DOHH2 (cell line): ENCODE data around the gene SDC4.

ENCODE experiments used
- H3F3A ChIP-seq: fragments of 200-600 bp; sonication (generic), shearing (Covaris generic); 2 replicates; pipeline ENCODE4 v1.6.0; 2016; ENCODE audit warnings: antibody characterized with exemption, mild to moderate bottlenecking; ENCODE audit not compliant: control insufficient read depth, insufficient read depth
- H3K27ac ChIP-seq: fragments of 200-600 bp; sonication (generic); 2 replicates; pipeline ENCODE4 v1.5.1; 2014; ENCODE audit warnings: low read depth, mild to moderate bottlenecking, low read length, moderate library complexity
- H3K27me3 ChIP-seq: fragments of 200-600 bp; sonication (generic); 2 replicates; pipeline ENCODE4 v1.6.1; 2014; ENCODE audit warnings: mild to moderate bottlenecking, low read length, mixed read lengths; ENCODE audit not compliant: control insufficient read depth
- H3K36me3 ChIP-seq: fragments of 200-600 bp; sonication (generic); 2 replicates; pipeline ENCODE4 v1.6.1; 2014; ENCODE audit warnings: mild to moderate bottlenecking, low read length, moderate library complexity, mixed read lengths; ENCODE audit not compliant: control insufficient read depth
- H3K4me1 ChIP-seq: fragments of 200-600 bp; sonication (generic); 2 replicates; pipeline ENCODE4 v1.6.1; 2014; ENCODE audit warnings: mild to moderate bottlenecking, low read length, mixed read lengths; ENCODE audit not compliant: control insufficient read depth
- H3K4me2 ChIP-seq: fragments of 200-600 bp; sonication (generic); 2 replicates; pipeline ENCODE4 v1.6.0; 2014; ENCODE audit warnings: mild to moderate bottlenecking, low read length, moderate library complexity
- H3K4me3 ChIP-seq: fragments of 200-600 bp; sonication (generic); 2 replicates; pipeline ENCODE4 v1.5.1; 2014; ENCODE audit warnings: mild to moderate bottlenecking, low read length, mixed read lengths
- H3K79me2 ChIP-seq: fragments of 200-600 bp; sonication (generic); 2 replicates; pipeline ENCODE4 v1.6.1; 2014; ENCODE audit warnings: mild to moderate bottlenecking, low read length, mixed read lengths; ENCODE audit not compliant: control insufficient read depth
- H3K9me2 ChIP-seq: fragments of 200-600 bp; sonication (generic); replicated peaks from 2 replicates; pipeline ENCODE4 v1.6.1; 2014; ENCODE audit warnings: mild to moderate bottlenecking, low read length, mixed read lengths; ENCODE audit not compliant: control insufficient read depth
- H3K9me3 ChIP-seq: fragments of 200-600 bp; sonication (generic); 2 replicates; pipeline ENCODE4 v1.6.1; 2014; ENCODE audit warnings: antibody characterized with exemption, low read length, mixed read lengths; ENCODE audit not compliant: control insufficient read depth, insufficient read depth
- H4K20me1 ChIP-seq: fragments of 200-600 bp; sonication (generic); 2 replicates; pipeline ENCODE4 v1.6.0; 2014; ENCODE audit warnings: low read depth, mild to moderate bottlenecking, antibody characterized with exemption, low read length, moderate library complexity; ENCODE audit not compliant: control insufficient read depth, insufficient read depth
- EZH2phosphoT487 ChIP-seq: fragments of 200-600 bp; sonication (generic); IDR thresholded peaks from 2 replicates; pipeline ENCODE4 v1.6.1; 2017; ENCODE audit warnings: borderline replicate concordance, mild to moderate bottlenecking, antibody characterized with exemption, low read length, moderate library complexity, mixed read lengths
- TF ChIP-seq, protein P1 (sequence below): fragments of 200-600 bp; sonication (generic); IDR thresholded peaks from one replicate; pipeline ENCODE4 v1.5.1; 2014; ENCODE audit warnings: antibody characterized with exemption, mild to moderate bottlenecking, low read depth, low read length; ENCODE audit not compliant: poor library complexity, severe bottlenecking

SDC4 gene

DNA sequence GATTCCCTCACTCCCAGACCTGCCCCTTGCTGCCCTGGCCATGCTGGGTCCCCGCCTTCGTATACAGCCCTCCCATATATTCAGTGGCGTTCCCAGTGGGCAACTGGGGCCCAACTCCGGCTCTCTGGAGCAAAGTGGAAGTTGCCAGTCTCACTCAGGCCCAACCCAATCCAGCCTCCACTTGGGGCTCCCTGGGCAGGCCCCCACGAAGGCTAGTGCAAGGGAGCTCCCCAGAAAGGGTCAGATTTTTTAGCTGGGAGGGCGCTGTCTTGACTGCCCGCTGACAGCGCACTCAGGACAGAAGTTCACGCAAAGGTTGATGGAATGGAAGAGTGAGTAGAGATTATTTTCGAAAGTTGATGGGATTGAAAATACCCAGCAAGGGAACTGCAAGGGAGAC lies 24.0 kb upstream of the SDC4 start:
- H3K9me3 ChIP-seq: no peaks in the 10 kb centered on the region
- no peaks in the 10 kb centered on the region for H3K9me2 ChIP-seq
- no peak for TF ChIP-seq EZH2phosphoT487
- TF ChIP-seq, protein P1, sequence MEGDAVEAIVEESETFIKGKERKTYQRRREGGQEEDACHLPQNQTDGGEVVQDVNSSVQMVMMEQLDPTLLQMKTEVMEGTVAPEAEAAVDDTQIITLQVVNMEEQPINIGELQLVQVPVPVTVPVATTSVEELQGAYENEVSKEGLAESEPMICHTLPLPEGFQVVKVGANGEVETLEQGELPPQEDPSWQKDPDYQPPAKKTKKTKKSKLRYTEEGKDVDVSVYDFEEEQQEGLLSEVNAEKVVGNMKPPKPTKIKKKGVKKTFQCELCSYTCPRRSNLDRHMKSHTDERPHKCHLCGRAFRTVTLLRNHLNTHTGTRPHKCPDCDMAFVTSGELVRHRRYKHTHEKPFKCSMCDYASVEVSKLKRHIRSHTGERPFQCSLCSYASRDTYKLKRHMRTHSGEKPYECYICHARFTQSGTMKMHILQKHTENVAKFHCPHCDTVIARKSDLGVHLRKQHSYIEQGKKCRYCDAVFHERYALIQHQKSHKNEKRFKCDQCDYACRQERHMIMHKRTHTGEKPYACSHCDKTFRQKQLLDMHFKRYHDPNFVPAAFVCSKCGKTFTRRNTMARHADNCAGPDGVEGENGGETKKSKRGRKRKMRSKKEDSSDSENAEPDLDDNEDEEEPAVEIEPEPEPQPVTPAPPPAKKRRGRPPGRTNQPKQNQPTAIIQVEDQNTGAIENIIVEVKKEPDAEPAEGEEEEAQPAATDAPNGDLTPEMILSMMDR: no peak
- no peaks in the 10 kb centered on the region for H3K27me3 ChIP-seq
- H3F3A ChIP-seq: peaks cover 22% of the 10 kb centered on the region
- peaks cover 15% of the 10 kb centered on the region for H3K36me3 ChIP-seq
- peaks cover 44% of the 10 kb centered on the region for H3K4me1 ChIP-seq
- H3K4me2 ChIP-seq: no peak overlapping the region
- H3K27ac ChIP-seq: no peak overlapping the region
- H4K20me1 ChIP-seq: peaks cover 14% of the 10 kb centered on the region
- H3K79me2 ChIP-seq: peaks cover 10% of the 10 kb centered on the region
- no peak overlapping the region for H3K4me3 ChIP-seq

DNA sequence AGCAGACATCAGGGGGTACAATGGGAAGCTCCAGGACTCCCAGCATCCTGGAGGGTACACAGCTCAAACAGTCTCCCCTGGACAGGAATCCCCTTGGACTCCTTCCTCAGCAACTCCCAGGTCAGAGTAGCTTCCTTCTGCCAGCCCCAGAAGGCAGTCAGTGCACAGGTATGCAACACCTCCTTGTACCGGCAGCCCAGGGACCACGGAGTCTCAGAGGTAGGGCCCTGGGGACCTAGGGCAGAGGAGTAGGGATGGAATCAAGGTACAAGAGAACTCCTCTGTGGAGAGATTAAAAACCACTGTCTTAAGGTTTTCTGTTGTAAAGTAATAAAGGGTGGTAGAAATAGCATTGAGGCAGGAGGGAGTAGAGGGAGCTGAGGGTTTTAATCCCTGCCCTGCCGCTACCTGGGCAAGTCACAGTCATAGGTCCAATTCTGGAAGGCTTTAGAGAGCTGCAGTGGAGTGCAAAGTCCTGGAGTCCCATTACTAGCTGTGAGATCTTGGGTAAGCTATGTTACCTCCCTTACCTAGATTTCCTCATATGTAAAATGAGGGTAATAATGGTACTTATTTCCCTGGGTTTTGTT lies 22.4 kb upstream of the SDC4 start:
- peaks cover 22% of the 10 kb centered on the region for H3F3A ChIP-seq
- peaks cover 14% of the 10 kb centered on the region for H4K20me1 ChIP-seq
- H3K27ac ChIP-seq: no peak overlapping the region
- H3K4me3 ChIP-seq: no peak overlapping the region
- peaks cover 56% of the 10 kb centered on the region for H3K4me1 ChIP-seq
- H3K36me3 ChIP-seq: peaks cover 30% of the 10 kb centered on the region
- no peaks in the 10 kb centered on the region for H3K9me2 ChIP-seq
- H3K4me2 ChIP-seq: no peak overlapping the region
- no peak for TF ChIP-seq EZH2phosphoT487
- no peaks in the 10 kb centered on the region for H3K9me3 ChIP-seq
- H3K27me3 ChIP-seq: no peaks in the 10 kb centered on the region
- peaks cover 16% of the 10 kb centered on the region for H3K79me2 ChIP-seq

DNA sequence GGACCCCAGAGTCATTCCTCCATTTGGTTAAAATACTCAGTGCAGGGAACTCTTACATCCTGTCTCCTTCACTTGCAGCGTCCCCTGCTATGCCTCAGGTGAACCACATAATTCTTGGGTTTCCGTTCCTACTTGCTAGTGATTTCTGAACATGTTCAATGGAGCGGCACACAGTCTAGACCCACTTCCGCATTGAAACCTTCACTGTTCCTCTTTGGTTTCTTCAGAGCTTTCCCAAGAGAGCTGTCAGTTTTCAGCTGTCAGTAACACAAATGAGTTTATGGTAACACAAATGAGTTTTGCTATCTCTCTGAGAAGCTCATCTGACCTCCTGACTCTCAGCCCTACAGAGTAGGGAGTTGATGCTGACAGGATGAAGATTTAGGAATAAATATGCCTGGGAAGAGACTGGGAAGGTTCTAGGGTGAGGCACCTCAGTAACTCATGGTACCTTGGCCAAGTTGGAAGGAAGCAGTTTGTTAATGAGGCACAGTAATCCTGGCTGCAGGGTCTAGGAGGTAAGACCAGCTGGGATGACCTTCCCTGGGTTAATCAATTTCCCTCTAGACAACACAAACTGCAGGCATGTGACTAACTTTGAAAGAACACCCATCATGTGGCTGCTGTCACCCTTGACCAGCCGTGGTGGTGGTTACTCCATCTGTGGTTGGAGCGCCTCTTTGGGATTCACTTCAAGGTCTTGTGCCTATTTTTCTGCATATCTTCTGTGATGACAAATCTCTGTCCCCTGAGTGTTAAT lies 20.2 kb upstream of the SDC4 start:
- Histone ChIP-seq H3K4me3 (peak overlapping the region; percentile 68), H3K79me2 (peaks cover 36% of the 10 kb centered on the region), H3K27me3 (no peaks in the 10 kb centered on the region), H3K9me3 (no peaks in the 10 kb centered on the region), H3K4me1 (peaks cover 65% of the 10 kb centered on the region), H4K20me1 (peaks cover 19% of the 10 kb centered on the region), H3K36me3 (peaks cover 43% of the 10 kb centered on the region), H3F3A (peaks cover 27% of the 10 kb centered on the region), H3K27ac (peak overlapping the region; percentile 80), H3K4me2 (peak overlapping the region; percentile 94), H3K9me2 (no peaks in the 10 kb centered on the region)
- TF ChIP-seq, protein P1: no peak
- no peak for TF ChIP-seq EZH2phosphoT487

DNA sequence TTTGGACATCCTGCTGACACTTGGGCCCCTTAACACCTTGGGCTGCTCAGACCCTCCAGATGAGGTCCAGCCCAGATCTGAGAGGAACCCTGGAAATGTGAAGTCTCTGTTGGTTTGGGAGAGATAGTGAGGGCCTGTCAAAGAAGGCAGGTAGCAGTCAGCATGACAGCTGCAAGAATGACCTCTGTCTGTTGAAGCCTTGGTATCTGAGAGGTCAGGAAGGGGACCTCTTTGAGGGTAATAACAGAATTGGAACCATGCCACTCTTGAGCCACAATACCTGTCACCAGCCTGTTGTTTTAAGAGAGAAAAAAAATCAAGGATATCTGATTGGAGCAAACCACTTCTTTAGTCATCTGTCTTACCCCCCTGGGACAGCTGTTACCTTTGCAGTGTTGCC lies 18.9 kb upstream of the SDC4 start:
- Histone ChIP-seq H3K9me3 (no peaks in the 10 kb centered on the region), H3K4me1 (peaks cover 63% of the 10 kb centered on the region), H3K4me3 (peak overlapping the region; percentile 62), H3K9me2 (no peaks in the 10 kb centered on the region), H3K27ac (peak overlapping the region; percentile 80), H3K4me2 (peak overlapping the region; percentile 94), H3K36me3 (peaks cover 43% of the 10 kb centered on the region), H3K27me3 (no peaks in the 10 kb centered on the region), H3K79me2 (peaks cover 38% of the 10 kb centered on the region), H3F3A (peaks cover 27% of the 10 kb centered on the region), H4K20me1 (peaks cover 19% of the 10 kb centered on the region)
- TF ChIP-seq, protein P1: no peak
- TF ChIP-seq EZH2phosphoT487: no peak
